HG03442 (cell line): Measurements from ENCODE around the gene DCLK2.
"Not testable (repeated sequence)": the region's sequence is repeated elsewhere in the genome, so short reads cannot be mapped to it uniquely, and the experiment has no call there.

Source experiments
- ATAC-seq: cut with Tn5 transposase; IDR thresholded peaks from one replicate; pipeline ENCODE4 v1.9.1; 2021; ENCODE audit warnings: mild to moderate bottlenecking, moderate library complexity; ENCODE audit not compliant: unreplicated experiment

DCLK2 gene

DNA sequence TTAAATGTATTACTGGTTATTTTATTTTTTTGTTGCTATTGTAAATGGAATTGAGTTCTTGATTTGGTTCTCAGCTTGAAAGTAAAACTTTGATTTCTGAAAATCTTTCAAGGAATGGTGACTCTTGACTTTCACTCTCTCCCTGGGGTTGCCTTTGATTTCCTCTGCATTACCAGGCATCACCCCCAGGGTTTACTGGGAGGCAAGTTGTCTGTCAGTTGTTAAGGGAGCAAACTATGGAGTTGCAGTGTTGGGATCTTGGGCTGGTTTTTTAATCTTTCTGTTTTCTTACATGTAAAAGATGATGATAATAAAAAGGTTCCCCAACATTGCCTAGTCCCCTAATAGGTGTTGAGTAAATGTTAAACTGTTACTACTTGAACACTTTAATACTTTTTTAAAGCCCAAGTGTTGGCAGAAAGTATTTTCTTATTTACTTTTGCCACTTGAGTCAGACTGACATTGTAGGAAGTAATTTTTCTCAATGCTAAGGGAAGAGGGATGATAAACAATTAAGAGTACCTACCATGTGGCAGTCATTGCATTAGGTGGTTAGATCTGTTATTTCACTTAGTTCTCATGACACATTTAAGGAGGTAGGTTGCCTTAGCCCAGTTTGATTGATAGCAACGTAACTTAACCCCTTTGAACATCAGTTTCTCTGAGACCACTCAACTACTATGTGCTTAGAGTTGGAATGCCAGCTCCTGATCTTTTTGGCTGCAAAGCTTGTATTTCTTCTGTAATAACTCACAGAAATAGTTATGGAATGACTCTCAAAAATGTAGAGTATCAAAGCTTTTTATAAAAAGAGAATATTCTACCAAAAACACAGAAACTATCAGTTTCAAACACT is 67.1 kb downstream of the DCLK2 start:
- no peak for ATAC-seq

DNA sequence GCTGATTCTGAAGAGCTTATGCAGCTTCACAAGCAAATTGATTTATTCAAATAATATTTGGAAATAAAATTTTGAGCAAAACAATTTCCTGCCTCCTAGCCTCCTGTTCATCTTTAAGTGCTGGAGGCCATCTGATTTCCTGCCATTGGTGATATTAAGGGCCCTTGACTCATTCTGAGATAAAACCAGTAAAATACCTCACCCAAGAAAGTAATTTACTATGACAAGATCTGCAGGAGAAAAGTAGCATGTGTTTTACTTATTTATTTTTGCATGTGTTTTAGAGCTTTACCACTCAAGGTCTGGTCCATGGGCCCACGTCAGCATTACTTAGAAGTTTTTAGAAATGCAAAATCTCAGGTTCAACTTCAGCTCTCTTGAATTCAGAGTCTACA is 67.7 kb downstream of the DCLK2 start:
- no peak for ATAC-seq

DNA sequence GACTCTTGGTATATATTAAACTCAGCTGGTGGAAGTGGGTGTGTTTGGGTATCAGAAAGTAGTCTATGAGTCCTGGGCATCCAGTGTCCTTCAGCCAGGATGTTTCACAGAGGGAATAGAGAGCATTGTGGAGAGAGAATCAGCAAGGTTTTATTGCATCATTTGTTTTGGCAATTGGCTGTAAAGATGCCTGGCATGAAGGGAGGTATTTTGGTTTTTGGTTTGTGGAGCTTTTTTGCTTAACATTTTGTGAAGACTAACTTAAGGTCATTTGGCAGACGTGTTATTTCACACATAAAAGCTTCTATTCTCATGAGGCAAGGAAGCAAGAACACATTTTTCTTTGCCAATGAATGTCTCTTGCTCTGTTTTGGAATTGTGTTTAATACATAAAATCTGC is 71.1 kb downstream of the DCLK2 start:
- no peak for ATAC-seq

DNA sequence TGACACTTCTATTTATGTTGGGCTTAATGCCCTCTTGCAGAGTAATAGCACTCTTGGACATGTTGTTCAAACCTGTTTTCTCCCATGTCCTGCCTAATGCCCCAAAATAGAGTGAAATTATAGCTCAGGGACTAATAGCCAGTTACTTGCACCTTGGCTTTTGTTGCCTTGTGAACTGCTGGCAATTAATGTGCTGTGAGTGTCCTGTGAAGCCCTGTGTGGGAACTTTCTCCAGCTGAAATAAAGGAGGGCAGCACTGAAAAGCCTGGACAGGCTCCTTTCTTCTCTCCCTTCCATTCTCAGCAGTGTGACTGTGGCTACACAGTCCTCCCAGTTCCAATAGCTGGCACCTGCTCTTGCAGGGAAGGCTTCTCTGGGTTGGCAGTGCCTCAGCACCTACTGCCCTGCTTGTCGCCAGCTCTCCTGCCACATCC is 72.4 kb downstream of the DCLK2 start:
- no peak for ATAC-seq

DNA sequence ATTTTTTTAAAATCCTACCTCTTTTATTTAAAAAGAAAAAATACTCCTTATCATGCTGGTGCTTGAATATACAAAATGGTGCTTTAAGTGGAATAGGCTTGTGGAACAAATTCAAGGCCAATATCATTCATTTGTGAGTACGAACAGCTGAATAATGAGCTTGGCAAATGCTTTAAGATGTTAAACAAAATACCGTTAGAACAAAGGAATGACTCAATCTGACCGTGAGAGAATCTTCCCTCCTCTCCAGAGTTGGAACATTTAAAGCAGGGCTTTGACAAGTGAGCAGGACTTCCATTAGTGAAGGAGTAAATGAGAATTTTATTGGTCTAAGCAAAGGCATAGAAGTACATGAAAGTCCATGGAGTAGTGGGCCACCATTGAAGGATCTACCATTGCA is 74.5 kb downstream of the DCLK2 start:
- ATAC-seq = no peak

DNA sequence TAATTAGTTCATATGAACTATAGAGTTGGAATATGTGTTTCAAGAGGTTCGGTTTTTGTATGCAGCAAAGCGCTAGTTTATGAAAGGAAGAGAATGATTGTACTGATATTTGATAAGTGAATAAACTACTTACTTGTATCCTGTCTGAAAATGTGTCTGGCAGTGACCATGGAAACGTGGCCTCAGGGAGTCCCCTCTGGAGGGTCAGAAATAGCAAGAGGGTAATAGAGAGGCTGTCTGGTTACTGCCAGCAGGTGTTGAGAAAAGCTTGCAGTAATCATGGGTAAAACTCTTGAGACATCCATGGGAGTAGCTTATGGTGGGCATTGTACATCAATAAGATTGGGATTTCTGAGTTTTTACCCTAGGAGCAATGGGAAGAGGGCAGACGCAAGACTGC is 77.1 kb downstream of the DCLK2 start:
- no peak for ATAC-seq

DNA sequence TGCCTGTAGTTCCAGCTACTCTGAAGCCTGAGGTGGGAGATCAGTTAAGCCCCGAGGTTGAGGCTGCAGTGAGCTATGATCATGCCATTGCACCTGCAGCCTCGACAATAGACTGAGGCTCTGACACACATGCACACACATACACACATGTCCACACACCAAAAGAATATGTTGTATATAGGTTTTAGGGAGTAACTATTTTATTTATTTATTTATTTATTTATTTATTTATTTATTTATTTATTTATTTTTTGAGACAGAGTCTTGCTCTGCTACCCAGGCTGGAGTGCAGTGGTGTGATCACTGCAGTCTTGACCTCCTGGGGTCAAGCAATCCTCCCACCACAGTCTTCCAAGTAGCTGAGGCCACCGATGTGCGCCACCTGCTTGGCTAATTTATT is 78.3 kb downstream of the DCLK2 start:
- no peak for ATAC-seq

DNA sequence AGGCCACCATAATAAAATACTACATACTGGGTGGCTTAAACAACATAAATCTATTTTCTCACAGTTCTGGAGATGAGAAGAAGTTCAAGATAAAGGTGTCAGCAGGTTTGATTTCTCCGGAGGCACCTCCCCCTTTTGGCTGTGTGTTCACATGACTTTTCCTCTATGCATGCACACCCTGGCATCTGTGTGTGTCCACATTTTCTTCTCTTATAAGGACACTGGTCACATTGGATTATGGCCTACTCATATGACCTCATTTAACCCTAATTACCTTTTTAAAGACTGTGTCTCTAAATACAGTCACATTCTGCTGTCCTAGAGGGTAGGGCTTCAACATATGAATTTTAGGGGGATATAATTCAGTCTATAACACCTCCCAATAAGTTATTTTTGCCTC is 79.8 kb downstream of the DCLK2 start:
- ATAC-seq = no peak

DNA sequence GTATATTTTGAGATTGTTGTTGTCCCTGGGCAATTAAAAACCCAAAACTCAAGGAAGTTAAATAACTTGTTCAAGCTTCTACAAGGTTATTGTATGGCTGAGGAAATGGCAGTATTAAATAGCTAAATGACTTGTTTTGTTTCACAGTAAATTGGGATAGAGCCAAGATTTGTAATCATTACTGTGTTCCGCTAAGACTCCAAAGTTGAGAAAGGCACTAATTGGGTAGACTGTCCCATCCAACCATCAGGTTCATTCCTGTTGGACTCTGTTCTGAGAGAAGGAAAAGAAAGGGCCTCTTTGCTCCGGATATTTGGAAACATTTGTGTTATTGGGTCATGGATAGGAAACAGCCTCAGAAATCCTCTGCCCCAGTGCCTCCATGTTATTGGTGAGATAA is 82.2 kb downstream of the DCLK2 start:
- ATAC-seq = no peak

DNA sequence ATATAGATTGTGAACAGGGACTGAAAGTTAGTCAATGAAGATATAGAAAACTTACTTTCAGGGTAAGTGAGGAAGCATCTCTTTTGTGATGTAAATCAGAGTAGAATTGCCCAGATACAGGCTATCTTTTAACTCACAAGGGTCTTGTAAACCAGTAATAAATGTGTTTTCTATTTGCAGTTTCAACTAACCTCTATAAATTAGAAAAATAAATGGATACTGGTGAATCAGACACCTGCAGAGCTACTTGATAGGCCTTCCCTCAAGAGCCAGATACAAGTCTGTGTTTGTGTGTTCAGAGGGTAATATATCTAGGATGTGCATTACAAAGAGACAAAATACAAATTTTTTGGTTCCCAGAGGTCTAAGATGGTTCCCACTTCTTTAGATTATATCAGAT is 82.9 kb downstream of the DCLK2 start:
- ATAC-seq = no peak

DNA sequence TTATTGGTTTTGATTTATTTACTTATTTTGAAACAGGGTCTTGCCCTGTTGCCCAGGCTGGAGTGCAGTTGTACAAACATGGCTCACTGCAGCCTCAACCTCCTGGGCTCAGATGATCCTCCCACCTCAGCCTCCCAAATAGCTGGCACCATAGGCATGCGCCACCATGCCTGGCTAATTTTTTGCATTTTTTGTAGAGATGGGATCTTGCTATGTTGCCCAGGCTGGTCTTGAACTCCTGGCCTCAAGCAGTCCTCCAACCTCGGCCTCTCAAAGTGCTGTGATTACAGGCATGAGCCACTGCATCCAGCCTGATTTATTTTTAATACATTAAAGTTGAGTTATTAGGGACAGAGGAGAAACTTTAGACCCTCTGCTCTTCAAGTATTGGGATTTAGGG is 83.8 kb downstream of the DCLK2 start:
- not testable (repeated sequence) for ATAC-seq

DNA sequence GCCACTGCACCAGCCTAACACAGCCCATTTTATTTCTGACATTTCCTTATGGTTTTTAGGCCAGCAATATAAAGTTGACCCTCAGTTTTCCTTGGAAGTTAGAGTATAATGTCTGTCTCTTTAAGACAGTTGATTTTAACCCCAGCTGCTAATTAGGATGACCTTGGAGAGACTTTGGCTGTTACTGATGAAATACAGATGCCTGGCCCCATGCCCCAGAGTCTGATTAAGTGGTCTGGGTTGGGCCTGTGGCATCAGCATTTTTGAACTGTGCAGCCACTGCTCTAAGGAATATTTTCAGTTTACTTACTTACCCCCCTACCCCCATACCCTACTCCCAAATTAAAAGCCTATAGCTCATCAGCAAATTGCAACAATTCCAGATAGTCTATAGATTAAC is 85.8 kb downstream of the DCLK2 start:
- ATAC-seq = no peak

DNA sequence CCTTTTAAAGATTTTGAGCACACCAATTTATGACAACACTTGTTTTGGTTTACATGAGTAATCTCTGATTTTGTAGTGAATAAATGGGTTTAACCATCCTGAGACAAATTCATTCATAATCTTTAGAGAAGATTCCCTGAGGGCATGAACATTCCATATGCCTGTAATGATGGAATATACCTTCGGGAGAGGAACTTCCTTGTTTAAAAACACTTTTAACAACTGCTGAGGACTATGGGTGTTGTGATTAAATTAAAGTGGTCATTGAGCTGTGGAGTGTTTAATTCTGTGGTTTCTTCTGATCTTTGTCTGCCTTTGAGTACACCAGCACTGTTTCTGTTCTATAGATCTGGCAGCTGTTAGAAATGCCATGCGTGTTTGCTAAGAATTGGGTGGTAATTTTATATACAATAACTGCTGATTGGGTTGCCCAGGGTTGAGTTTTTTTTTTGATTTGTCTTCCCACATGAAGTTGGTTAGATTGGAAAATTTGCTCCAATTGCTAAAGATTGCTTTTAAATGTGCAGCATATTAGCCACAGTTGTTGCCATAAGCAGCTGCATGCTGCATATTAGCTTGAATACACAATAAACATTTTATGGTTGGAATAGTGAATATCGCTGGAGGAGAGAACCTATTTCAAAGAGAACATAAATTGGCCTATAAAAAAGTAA is 86.8 kb downstream of the DCLK2 start:
- no peak for ATAC-seq

DNA sequence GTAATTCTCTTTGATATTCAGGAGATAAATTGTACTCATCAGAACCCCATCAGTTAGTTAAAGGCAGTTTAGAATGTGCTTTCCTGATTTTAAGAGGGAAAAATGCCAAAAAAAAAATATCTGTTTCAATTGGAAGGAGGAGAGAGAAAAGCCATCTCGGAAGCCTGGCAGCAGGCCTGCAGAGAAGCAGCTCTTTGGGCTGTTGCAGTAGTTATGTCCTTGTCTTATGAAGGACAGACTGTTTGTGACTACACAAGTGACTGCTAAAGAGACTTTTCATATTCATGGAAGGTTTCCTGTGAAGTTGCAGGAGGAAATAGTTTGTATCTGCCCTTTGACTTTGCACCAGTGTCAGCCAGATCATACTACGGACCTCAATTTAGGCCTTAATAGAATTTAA is 88.8 kb downstream of the DCLK2 start:
- ATAC-seq = no peak

DNA sequence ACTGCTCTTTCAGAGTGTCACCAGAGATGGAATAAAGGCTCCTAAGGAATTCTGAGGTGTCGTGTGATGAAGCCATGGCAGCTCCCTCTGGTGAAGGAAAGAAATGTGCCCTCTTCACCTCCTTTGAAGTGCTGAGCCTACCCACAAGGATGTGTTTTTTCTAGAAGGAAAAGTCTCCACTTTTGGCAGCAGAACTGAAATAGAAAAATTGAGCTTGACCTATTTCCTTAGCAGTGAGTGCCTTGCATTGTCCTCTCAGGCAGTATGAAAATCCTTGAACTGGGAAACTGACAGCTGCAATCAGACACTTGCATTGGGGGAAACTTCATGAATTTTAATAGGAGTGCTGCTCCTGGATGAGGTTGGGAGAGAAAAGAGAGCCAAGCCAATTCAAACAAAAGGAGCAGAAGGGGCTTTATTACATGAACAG is 95.2 kb downstream of the DCLK2 start:
- no peak for ATAC-seq

DNA sequence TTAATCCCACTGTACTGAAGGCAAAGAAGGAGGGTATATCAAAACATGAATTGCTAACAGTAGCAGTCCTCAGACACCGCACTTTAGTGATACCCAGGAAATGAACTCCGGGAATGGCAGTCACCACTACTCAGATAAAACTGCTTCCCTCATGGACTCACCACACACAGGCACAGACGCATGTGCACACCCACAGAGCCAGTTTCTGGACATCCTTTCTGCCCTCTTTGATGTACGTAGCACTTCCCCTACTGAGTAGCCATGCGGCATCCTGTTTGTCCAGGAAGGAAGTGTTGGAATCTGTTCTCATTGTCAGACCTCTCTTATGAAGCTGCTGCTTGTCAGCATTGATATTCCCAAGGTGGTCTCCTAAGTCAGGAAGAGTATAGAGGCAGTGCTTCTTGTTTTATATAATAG is 95.7 kb downstream of the DCLK2 start:
- no peak for ATAC-seq

DNA sequence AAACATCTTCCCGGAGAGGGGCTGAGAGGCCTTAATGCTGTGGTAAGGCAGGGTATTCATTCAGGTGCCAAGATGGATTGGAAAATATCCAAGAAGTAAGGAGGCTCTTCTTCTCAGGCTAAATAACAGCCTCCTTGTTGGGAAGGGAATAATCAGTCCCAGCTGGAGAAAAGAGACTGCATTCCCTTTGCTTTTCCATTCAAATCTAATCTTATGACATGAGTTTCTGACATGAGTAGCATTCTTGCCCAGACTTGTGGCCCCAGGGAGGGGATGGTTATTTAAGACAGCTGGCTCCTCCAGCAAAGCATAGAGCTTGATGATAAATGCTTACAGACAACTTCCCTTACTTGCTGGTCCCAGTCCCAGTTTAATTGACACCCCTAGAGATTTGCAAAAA is 98.3 kb downstream of the DCLK2 start:
- no peak for ATAC-seq

DNA sequence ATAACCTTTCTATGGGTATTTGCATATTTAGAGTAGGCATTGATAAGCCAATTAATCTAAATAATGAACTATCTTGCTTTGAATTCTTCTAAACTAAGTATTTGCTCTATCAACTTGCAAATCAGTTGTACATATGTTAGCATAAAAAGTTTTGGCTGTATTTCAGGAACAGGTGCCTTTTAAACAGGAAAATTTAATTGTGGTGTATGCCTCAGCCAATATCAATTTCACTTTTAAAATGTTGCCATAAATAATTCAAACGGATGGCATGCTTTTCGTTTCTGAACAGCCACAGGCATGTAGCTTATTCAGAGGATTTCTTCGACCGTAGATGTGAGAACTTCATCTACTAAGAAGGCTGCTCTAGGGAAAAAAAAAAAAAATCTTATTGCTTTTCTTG is 99.9 kb downstream of the DCLK2 start:
- ATAC-seq = no peak

DNA sequence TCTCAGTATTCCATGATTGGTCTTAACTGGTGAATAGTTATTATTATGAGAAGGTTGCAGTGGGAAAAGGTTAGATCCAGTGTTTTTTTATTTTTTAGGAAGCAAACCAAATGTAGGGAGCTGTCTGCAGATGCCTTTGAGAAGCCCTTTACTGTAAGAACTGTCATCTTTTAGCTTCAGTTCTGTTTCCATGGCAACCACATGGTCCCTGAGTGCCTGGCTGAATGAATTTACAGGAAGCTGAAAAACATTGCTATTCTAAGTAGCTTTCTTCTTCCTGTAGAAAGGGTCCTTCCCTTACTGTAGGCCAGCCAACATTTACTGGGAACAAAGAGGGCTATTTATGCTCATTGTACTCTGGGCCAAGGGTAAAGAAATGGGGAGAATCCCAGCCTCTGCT is 103.3 kb downstream of the DCLK2 start:
- no peak for ATAC-seq

DNA sequence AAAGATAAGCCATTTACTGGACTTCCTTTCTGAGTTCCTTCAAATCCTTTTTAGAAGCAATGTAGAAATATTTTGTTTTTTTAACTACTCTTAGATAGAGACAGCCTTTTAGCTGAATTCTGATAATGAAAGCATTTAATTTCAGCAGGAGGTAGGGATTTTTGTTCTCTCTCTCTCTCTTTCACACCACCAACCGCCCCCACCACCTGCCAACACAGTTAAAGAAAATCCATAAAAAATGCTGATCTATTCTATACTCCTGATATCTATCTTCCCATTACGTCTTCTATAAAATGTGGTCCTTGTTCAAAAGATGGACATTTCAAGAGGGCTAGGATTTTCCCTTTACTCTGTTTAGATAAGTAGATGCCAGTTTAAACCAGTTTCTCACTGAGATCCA is 104.5 kb downstream of the DCLK2 start:
- ATAC-seq = no peak

DNA sequence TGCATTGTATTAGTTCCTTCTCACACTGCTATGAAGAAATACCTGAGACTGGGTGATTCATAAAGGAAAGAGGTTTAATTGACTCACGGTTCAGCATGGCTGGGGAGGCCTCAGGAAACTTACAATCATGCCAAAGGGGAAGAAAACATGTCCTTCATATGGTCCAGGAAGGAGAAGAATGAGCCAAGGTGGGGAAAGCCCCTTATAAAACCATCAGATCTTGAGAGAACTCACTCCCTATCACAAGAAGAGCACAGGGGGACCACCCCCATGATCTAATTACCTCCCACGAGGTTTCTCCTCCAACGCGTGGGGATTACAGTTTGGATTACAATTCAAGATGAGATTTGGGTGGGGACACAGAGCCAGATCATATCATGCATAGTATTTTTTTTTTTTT is 106.8 kb downstream of the DCLK2 start:
- not testable (repeated sequence) for ATAC-seq

DNA sequence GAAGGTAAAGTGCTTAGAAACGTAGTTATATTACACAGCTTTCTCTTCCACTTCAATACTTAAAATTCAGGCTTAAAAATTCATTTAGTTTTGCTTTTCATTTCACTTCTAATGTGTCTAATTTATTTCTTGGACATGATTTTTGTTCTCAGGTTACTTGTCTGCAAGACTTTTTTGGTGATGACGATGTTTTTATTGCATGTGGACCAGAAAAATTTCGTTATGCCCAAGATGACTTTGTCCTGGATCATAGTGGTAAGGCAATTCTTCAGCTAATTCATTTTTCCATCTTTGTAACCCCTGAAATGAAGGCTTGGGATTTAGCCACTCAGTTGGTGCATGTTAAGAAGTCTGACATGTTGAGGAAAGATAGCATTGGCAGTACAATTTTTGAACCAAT is 114.7 kb downstream of the DCLK2 start:
- no peak for ATAC-seq
